ENCODE data around the gene GGN. TPM values are rescaled to one million over a fixed set of nuclear protein-coding genes. Genes with fewer than 3 reads are reported as not detected.

The GGN gene
- total and polyA plus RNA-seq, 2 donors (not counting 1 experiment from before 2014, with no cell fraction given), result 0.20 to 0.50 TPM

- no peak overlapping the region for H3K27ac ChIP-seq (ENCODE audit: insufficient read depth, low read length)
- peak; percentile 30 to 54 for DNase-seq (ENCODE audit: low read depth in 2 of 2)
- TF ChIP-seq CTCF (conservative IDR thresholded peaks at IDR 0.05 in 1 of 2, IDR thresholded peaks at IDR 0.05 in 1 of 2; ENCODE audit: low read depth in 1 of 2, low read length in 2 of 2) (no peak), EZH2 (IDR thresholded peaks at IDR 0.05; ENCODE audit: low read length, missing control alignments) (no peak)
Observed at GRCh38 chr19:38362076-38362945, 25.5 kb downstream of the GGN start.

GRCh38 chr19:38361633-38362075 is 26.2 kb downstream of the GGN start:
- no peaks in the 10 kb centered on the region for H3K79me2 ChIP-seq (ENCODE audit: control insufficient read depth, insufficient read depth, low read length)
- peak; percentile 61 to 71 for DNase-seq (ENCODE audit: low read depth in 2 of 2)
- no peaks in the 10 kb centered on the region for H3K4me1 ChIP-seq (ENCODE audit: control insufficient read depth, extremely low read depth, insufficient read depth, low read length)
- H3K36me3 ChIP-seq (ENCODE audit: control insufficient read depth, insufficient read depth, low read length), result no peaks in the 10 kb centered on the region
- peak overlapping the region; percentile 68 for H3K4me2 ChIP-seq (ENCODE audit: extremely low read depth, insufficient read depth, low read length)
- no peak overlapping the region for H3K9ac ChIP-seq (ENCODE audit: insufficient read depth, low read length)
- H4K20me1 ChIP-seq (ENCODE audit: control insufficient read depth, extremely low read depth, insufficient read depth, low read length), result no peaks in the 10 kb centered on the region
- H3K4me3 ChIP-seq (replicated peaks in 1 of 4; ENCODE audit: control extremely low read depth in 1 of 4, insufficient read depth in 1 of 4, low read depth in 3 of 4, low read length in 4 of 4), result peak overlapping the region; percentile 31 to 66 (median 63)
- peak overlapping the region; percentile 51 for H2AFZ ChIP-seq (ENCODE audit: low read length)
- no peak overlapping the region for H3K27ac ChIP-seq (ENCODE audit: insufficient read depth, low read length)
- no peaks in the 10 kb centered on the region for H3K9me3 ChIP-seq (ENCODE audit: control insufficient read depth, insufficient read depth, low read depth, low read length)
- TF ChIP-seq EZH2 (IDR thresholded peaks at IDR 0.05; ENCODE audit: low read length, missing control alignments) (no peak), CTCF (conservative IDR thresholded peaks at IDR 0.05 in 1 of 2, IDR thresholded peaks at IDR 0.05 in 1 of 2; ENCODE audit: low read depth in 1 of 2, low read length in 2 of 2) (no peak)
- peaks cover 18% of the 10 kb centered on the region for H3K27me3 ChIP-seq (ENCODE audit: control insufficient read depth, insufficient read depth, low read length)

More at GRCh38 chr19:38362076-38362945, 25.5 kb downstream of the GGN start:
- Histone ChIP-seq H3K4me3 (replicated peaks in 1 of 4; ENCODE audit: control extremely low read depth in 1 of 4, insufficient read depth in 1 of 4, low read depth in 3 of 4, low read length in 4 of 4) (peak overlapping the region; percentile 31 to 66 (median 63)), H3K79me2 (ENCODE audit: control insufficient read depth, insufficient read depth, low read length) (no peaks in the 10 kb centered on the region), H3K36me3 (ENCODE audit: control insufficient read depth, insufficient read depth, low read length) (no peaks in the 10 kb centered on the region), H4K20me1 (ENCODE audit: control insufficient read depth, extremely low read depth, insufficient read depth, low read length) (no peaks in the 10 kb centered on the region), H3K27me3 (ENCODE audit: control insufficient read depth, insufficient read depth, low read length) (peaks cover 21% of the 10 kb centered on the region), H3K9me3 (ENCODE audit: control insufficient read depth, insufficient read depth, low read depth, low read length) (no peaks in the 10 kb centered on the region), H2AFZ (ENCODE audit: low read length) (peak overlapping the region; percentile 82), H3K4me2 (ENCODE audit: extremely low read depth, insufficient read depth, low read length) (peak overlapping the region; percentile 61), H3K4me1 (ENCODE audit: control insufficient read depth, extremely low read depth, insufficient read depth, low read length) (no peaks in the 10 kb centered on the region), H3K9ac (ENCODE audit: insufficient read depth, low read length) (no peak overlapping the region)

- TF ChIP-seq CTCF (conservative IDR thresholded peaks at IDR 0.05 in 1 of 2, IDR thresholded peaks at IDR 0.05 in 1 of 2; ENCODE audit: low read depth in 1 of 2, low read length in 2 of 2) (no peak), EZH2 (IDR thresholded peaks at IDR 0.05; ENCODE audit: low read length, missing control alignments) (no peak)
- peaks cover 18% of the 10 kb centered on the region for H3K27me3 ChIP-seq (ENCODE audit: control insufficient read depth, insufficient read depth, low read length)
- no peak overlapping the region for H3K9ac ChIP-seq (ENCODE audit: insufficient read depth, low read length)
- peak overlapping the region; percentile 68 for H3K4me2 ChIP-seq (ENCODE audit: extremely low read depth, insufficient read depth, low read length)
- peak overlapping the region; percentile 29 to 66 (median 63) for H3K4me3 ChIP-seq (replicated peaks in 1 of 4; ENCODE audit: control extremely low read depth in 1 of 4, insufficient read depth in 1 of 4, low read depth in 3 of 4, low read length in 4 of 4)
- H4K20me1 ChIP-seq (ENCODE audit: control insufficient read depth, extremely low read depth, insufficient read depth, low read length), result no peaks in the 10 kb centered on the region
- DNase-seq (ENCODE audit: low read depth in 2 of 2), result no peak
- peak overlapping the region; percentile 51 for H2AFZ ChIP-seq (ENCODE audit: low read length)
- H3K4me1 ChIP-seq (ENCODE audit: control insufficient read depth, extremely low read depth, insufficient read depth, low read length), result no peaks in the 10 kb centered on the region
- H3K9me3 ChIP-seq (ENCODE audit: control insufficient read depth, insufficient read depth, low read depth, low read length), result no peaks in the 10 kb centered on the region
- H3K36me3 ChIP-seq (ENCODE audit: control insufficient read depth, insufficient read depth, low read length), result no peaks in the 10 kb centered on the region
- H3K79me2 ChIP-seq (ENCODE audit: control insufficient read depth, insufficient read depth, low read length), result no peaks in the 10 kb centered on the region
- no peak overlapping the region for H3K27ac ChIP-seq (ENCODE audit: insufficient read depth, low read length)
Observed at GRCh38 chr19:38360839-38361631, 26.8 kb downstream of the GGN start.

Measured in fibroblast of lung (primary cell).